NCI-H2081 (cell line): Measurements from ENCODE around the gene PRR27.

Experiments used
- DNase-seq, 2 experiments: peaks; one replicate each; lab custom pipeline; 2025; lab: John Stamatoyannopoulos, UW

Gene PRR27

DNA sequence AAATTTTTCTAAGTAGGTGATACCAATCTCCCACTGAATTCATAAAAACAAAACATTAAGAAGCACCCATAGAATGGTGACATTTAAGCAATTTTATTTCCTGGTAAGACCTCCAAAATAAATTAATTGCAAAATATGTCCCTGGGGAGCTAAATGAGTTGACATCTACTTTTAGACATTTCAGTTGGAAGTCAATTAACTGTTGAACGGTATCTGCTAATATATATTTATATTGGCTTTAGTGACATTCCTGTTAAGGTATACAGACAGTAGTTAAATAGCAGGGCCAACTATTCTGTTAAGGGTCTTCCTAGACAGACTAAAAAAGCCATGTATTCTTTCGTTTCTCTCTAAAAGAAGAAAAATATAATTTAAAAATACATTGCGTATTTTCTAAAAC, at the start of gene PRR27:
TSS of gene PRR27 (plus strand) at position 301 of the 400 bp plus-strand sequence. CDS start 139 bp downstream, outside the sequence.
- no peak for DNase-seq

DNA sequence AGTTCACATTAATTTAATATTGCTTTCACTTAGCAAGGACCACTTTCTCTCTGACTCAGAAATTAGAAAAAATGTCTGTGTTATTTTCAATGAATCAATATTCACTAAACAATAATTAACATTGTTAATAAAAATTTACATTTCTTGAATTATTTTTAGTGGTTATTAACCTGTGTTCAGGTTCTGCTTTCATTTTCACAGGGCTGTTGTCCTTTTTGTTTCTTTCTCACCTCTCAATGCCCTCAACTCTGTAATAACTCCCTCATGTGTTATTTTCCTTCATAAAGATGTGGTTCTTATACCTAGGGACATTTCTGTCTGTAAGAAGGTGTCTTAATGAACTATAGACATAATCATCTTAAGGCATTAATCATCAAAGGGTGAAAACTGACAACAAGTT, 43.1 kb upstream of the PRR27 start:
- no peak for DNase-seq

GRCh38 chr4:70113656-70114055, 40.4 kb upstream of the PRR27 start:
- no peak for DNase-seq

GRCh38 chr4:70114096-70114495, 39.9 kb upstream of the PRR27 start:
- no peak for DNase-seq

DNA sequence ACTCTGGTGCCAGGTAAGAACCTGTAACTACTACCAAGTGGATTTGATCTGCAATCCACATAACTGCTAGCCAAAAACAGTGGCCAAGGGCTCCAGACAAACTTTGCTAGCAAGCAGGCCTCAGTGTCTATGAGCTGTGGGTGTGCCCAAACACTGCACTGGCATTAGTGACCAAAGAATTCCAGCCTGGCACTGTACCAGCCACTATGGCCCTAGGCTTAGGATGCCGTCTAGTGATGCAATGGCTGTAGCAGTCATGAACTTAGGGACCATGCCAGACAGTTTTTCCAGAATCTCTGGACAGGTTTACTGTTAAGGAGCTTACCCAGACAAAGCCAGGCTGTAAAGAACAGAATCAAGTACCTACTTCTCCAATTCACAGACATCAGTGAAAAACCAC, 33.7 kb upstream of the PRR27 start:
- DNase-seq = no peak

DNA sequence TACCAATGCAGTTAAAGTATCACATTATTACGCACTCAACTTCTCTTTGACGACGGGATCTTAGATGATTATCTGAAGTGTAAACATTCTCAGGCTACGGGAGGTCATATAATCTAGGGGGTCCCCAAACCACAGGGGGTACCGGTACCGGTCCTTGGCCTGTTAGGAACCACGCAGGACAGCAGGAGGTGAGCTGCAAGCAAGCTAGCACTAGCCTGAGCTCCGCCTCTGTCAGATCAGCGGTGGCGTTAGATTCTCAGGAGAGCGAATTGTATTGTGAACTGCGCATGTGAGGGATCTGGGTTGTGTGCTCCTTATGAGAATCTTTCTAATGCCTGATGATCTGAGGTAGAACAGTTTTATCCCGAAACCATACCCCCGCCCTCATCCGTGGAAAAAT, 20.6 kb upstream of the PRR27 start:
- DNase-seq = no peak

DNA sequence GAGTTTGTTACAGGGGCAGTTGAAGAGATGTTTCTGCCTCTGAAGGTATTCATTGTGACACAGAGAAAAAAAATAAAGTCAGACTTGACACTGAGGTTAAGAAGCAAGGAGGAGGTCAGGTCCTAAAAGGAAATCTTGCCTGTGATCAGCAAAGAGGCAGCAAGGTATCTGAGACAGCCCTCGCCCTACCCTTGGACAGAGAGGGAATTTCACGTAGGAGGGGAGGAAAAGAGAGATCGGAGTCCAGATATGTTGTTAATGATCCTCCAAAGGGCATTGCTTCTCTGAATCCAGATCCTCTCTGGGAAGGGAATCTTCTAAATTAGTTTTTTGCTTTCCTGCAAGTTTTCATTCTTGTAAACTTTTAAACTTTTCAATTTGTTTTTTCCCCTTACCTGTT, 15.3 kb upstream of the PRR27 start:
- no peak for DNase-seq

GRCh38 chr4:70151271-70151670, 2.8 kb upstream of the PRR27 start:
- no peak for DNase-seq

GRCh38 chr4:70152088-70152487, 1.9 kb upstream of the PRR27 start:
- no peak for DNase-seq

- DNase-seq = peak in 1 of 2 experiments; percentile 12
These were observed 4.5 kb downstream of the PRR27 start for GRCh38 chr4:70158576-70158975.

- DNase-seq = no peak
These were observed 23.1 kb downstream of the PRR27 start for GRCh38 chr4:70177090-70177489.

- DNase-seq = no peak
These were observed 24.1 kb downstream of the PRR27 start for GRCh38 chr4:70178075-70178660.

GRCh38 chr4:70179811-70180210, 25.8 kb downstream of the PRR27 start:
- DNase-seq = no peak

DNA sequence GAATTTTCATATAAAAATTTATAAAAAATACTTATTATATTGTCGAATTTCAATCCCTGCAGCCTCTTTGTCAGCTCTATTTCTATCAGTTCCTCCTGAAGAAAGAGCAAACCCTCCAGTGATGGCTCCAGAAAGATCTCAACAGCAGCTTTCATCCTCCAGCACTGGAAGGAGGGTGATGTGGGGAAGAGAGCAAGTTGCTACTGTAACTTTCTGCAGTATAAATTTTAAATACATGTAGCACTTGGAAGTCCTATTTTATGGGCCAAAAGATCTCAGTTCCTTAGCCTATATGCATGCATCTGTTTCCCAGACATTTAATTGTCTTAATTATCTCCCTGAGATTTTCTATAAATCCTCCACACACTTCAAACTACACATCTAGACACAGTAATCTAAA, 27.8 kb downstream of the PRR27 start:
- no peak for DNase-seq

DNA sequence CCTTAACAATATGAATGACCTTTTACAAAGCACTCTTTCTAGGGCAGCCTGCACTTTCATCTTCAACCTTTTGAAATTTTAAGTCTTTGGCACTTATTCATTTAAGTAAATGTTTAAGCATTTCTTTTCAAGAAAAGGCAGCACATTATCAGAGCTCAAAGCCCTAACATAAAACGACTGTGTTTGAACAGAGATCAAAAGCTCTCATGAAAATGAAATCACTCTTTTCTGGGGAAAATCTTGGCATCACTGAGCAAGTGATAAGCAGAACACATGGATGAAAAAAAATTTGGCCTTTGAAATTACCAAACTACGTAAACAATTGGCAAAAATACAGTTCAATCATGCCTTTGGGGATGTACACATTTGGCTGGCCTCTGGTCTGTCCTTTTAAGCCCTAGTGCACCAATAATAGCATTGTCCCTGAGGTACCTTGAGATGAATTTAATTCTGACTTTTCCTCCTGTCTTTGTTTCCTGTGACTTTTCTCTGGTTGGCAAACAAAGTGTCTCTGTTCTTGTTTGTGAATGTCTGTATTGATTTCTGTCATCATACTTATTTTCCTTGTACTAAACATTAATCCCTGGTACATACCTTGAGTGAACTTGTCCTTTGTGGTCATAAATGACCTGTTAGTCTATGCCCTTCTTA, 28.6 kb downstream of the PRR27 start:
- no peak for DNase-seq

GRCh38 chr4:70183168-70183939, 29.3 kb downstream of the PRR27 start:
- DNase-seq = peak; percentile 12 to 42

DNA sequence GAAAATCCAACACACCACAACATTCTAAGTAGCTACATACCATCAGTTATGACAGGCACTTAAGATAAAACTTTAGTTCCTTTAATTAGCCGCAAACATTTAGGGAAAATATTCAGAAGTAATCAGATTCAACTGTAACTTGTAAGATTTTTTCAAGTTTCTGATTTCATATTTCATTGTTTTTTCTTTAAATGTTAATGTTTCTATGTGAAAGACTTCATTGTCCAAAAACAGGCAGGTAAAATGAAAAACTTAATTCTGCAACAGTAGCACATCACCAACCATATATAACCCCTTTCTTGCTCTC, 29.9 kb downstream of the PRR27 start:
- DNase-seq = no peak

DNA sequence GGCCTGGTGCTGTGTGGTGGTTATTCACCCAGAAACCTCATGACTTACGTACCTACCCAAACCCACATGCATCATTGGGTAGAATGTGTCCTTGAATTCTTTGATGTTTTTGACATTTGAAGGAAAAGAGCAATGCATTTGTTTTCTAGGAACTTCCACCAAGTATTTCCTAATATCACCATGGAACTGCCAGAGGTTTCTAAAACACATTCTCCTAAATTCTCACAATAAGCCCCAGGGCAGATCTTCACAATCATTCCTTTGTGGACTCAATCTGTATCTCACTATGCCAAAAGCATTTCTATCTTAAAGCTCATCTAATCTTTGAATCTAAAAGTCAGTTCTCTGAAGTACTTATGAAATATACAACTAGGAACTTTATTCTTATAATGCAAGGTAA, 33.2 kb downstream of the PRR27 start:
- no peak for DNase-seq

DNA sequence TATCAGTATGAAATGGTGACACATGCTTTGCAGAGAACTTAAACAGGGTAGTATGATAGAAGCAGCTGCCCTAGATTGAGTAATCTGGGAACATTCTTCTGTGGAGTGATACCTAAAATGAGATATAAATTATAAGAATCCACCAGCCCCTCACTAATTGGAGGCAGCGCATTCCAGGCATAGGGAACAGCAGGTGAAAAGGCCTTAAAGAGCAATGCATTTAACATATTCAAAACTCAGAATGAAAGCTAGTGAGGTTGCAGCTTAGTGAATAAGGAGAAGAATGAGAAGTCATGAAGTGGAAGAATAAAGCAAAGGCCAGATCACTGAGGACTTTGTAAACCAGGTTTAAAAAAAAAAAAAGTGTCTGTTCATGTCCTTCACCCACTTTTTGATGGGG, 36.5 kb downstream of the PRR27 start:
- DNase-seq = no peak

GRCh38 chr4:70191647-70192046, 37.6 kb downstream of the PRR27 start:
- no peak for DNase-seq

GRCh38 chr4:70192895-70193294, 38.9 kb downstream of the PRR27 start:
- DNase-seq = no peak

GRCh38 chr4:70195425-70195824, 41.4 kb downstream of the PRR27 start, which contains the start of gene ODAM:
ODAM (plus strand) TSS chr4:70195725; CDS start chr4:70196544, 819 bp downstream.
- DNase-seq = no peak

DNA sequence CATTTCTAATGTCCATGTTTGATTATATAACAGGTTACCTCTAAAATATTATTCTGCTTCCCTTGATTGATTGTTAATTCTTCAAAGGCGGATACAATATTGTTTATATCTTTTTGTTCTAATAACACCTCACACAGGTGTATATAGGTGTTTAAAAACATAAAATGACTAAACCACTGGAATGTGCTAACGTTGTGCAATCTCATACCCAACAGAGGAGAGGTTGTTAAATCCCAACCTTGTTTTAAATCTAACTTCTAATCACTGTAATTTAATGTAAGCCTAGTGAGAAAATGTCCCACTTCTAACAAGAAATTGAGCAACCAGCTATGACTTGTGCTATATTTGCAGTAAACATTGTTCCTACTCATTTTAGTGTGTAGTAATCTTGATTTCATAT, 42.8 kb downstream of the PRR27 start:
- no peak for DNase-seq
